K562 (cell line): ENCODE results near the gene SLC2A8. TPM values are rescaled to one million over a fixed set of nuclear protein-coding genes. Genes with fewer than 3 reads are reported as not detected.

Experiments used
- ATAC-seq: fragments of 200-7000 bp; cut with Tn5 transposase; 3 replicates; pipeline ENCODE4 v1.9.1; 2020; ENCODE audit warnings: moderate library complexity
- BruUV-seq: library from RNA; stranded (reverse); fragments of 400-500 nt; replicated peaks from 2 replicates; lab custom pipeline; 2021; lab: Mats Ljungman, UMichigan
- CTCF ChIA-PET: fragments of 300-600 bp; formaldehyde crosslinking; extraction: SDS; loops from one replicate; lab custom pipeline; 2021; ENCODE audit warnings: low intra/inter-chr PET ratio; lab: Yijun Ruan, JAX
- POLR2A ChIA-PET: fragments of 300-600, 350-650 bp; sonication (Branson Sonifier 250); formaldehyde crosslinking; extraction: SDS; loops from one replicate; lab custom pipeline; 2021; ENCODE audit warnings: antibody characterized with exemption, inconsistent platforms; lab: Yijun Ruan, JAX
- DNase-seq, 4 experiments: peaks; one replicate each; pipeline versions ENCODE4 v3.0.0 to v3.0.0-alpha.2; 2011 to 2018; ENCODE audit warnings: low spot score in 3 of 4, mixed read lengths in 3 of 4; ENCODE audit errors: extremely low read depth in 1 of 4
- FAIRE-seq: peaks from 2 replicates; lab custom pipeline; 2011; peaks lifted over from hg19 to GRCh38; lab: Jason Lieb, UNC
- H2AFZ ChIP-seq: 2 replicates; pipeline ENCODE4 v1.6.0; 2011; ENCODE audit warnings: low read depth, low read length, control low read depth, inconsistent platforms
- H3K27ac ChIP-seq: fragments of 200-600 bp; 3 replicates; pipeline ENCODE4 v1.8.0; 2011; ENCODE audit warnings: low read depth, mild to moderate bottlenecking, control low read depth, inconsistent platforms, low read length, moderate library complexity, mixed read lengths; ENCODE audit errors: extremely low read depth
- H3K27me3 ChIP-seq, 2 experiments: fragments of 300-600 bp in 1 of 2; 2 replicates in 1 of 2; 3 replicates in 1 of 2; pipeline versions ENCODE4 v1.6.0 to v1.8.0; 2011; ENCODE audit warnings: inconsistent platforms in 2 of 2, low read length in 2 of 2, mild to moderate bottlenecking in 1 of 2, mixed read lengths in 1 of 2, moderate library complexity in 1 of 2; ENCODE audit not compliant: control insufficient read depth in 2 of 2, insufficient read depth in 2 of 2
- H3K36me3 ChIP-seq: fragments of 300-600 bp; 3 replicates; pipeline ENCODE4 v1.8.0; 2011; ENCODE audit warnings: mild to moderate bottlenecking, low read length, inconsistent platforms; ENCODE audit not compliant: control insufficient read depth, insufficient read depth
- H3K4me1 ChIP-seq, 2 experiments: fragments of 200-600 bp in 1 of 2; replicated peaks in 1 of 2; 2 replicates in 1 of 2; 3 replicates in 1 of 2; pipeline versions ENCODE4 v1.5.1 to v1.8.0; 2011; ENCODE audit warnings: inconsistent platforms in 2 of 2, low read length in 2 of 2, mild to moderate bottlenecking in 1 of 2, mixed read lengths in 1 of 2, moderate library complexity in 1 of 2; ENCODE audit not compliant: control insufficient read depth in 2 of 2, insufficient read depth in 2 of 2
- H3K4me2 ChIP-seq: 2 replicates; pipeline ENCODE4 v1.6.1; 2011; ENCODE audit warnings: low read length, control low read depth, inconsistent platforms, mixed read lengths; ENCODE audit not compliant: insufficient read depth
- H3K4me3 ChIP-seq: fragments of 200-600 bp; sonication (generic), shearing (Covaris generic); 2 replicates; pipeline ENCODE4 v1.5.1; 2016; ENCODE audit warnings: control low read depth, inconsistent platforms
- H3K79me2 ChIP-seq: fragments of 200-600 bp; 3 replicates; pipeline ENCODE4 v1.8.0; 2011; ENCODE audit warnings: low read length, inconsistent platforms; ENCODE audit not compliant: control insufficient read depth, insufficient read depth
- H3K9ac ChIP-seq, 2 experiments: 2 replicates each; pipeline versions ENCODE4 v1.6.0 to v1.6.1; 2011; ENCODE audit warnings: low read depth in 2 of 2, low read length in 2 of 2, control low read depth in 1 of 2, inconsistent platforms in 1 of 2, mild to moderate bottlenecking in 1 of 2, mixed read lengths in 1 of 2; ENCODE audit not compliant: insufficient read depth in 1 of 2
- H3K9me1 ChIP-seq: one replicate; pipeline ENCODE4 v1.6.0; 2011; ENCODE audit warnings: inconsistent platforms, mild to moderate bottlenecking, low read length, moderate library complexity; ENCODE audit not compliant: control insufficient read depth, insufficient read depth
- H3K9me3 ChIP-seq: replicated peaks from 2 replicates; pipeline ENCODE4 v1.5.1; 2011; ENCODE audit warnings: low read depth, low read length, inconsistent platforms; ENCODE audit not compliant: control insufficient read depth, insufficient read depth
- H4K20me1 ChIP-seq: replicated peaks from 2 replicates; pipeline ENCODE4 v1.6.1; 2011; ENCODE audit warnings: low read length, inconsistent platforms, mixed read lengths; ENCODE audit not compliant: control insufficient read depth, insufficient read depth
- BCOR ChIP-seq: fragments of 450-650 bp; IDR thresholded peaks from 2 replicates; pipeline ENCODE4 v1.6.1; 2016
- CHD1 ChIP-seq: fragments of 200-600 bp; sonication (generic); IDR thresholded peaks from one replicate; pipeline ENCODE4 v1.6.1; 2012; ENCODE audit warnings: mild to moderate bottlenecking, moderate library complexity, low read length, inconsistent platforms
- ESRRA ChIP-seq: fragments of 450-650 bp; IDR thresholded peaks from 2 replicates; pipeline ENCODE4 v1.6.1; 2014; ENCODE audit warnings: low read depth, mild to moderate bottlenecking, moderate library complexity, borderline replicate concordance
- ETV1 ChIP-seq: fragments of 450-650 bp; conservative IDR thresholded peaks from 2 replicates; pipeline ENCODE4 v1.6.1; 2016; ENCODE audit warnings: missing genetic modification characterization, control low read depth, low read depth, missing compliant biosample characterization
- GATAD2A ChIP-seq: fragments of 450-650 bp; IDR thresholded peaks from 2 replicates; pipeline ENCODE4 v1.6.1; 2017
- HCFC1 ChIP-seq: IDR thresholded peaks from 2 replicates; pipeline ENCODE4 v1.6.1; 2012; ENCODE audit warnings: low read depth, low read length, improper control_type of control experiment
- KDM1A ChIP-seq, 2 experiments: fragments of 450-650 bp; IDR thresholded peaks; 2 replicates each; pipeline ENCODE4 v1.6.1; 2016; ENCODE audit warnings: mild to moderate bottlenecking in 2 of 2
- KLF16 ChIP-seq: IDR thresholded peaks from 2 replicates; pipeline ENCODE4 v1.6.1; 2016; ENCODE audit warnings: antibody characterized with exemption
- MEF2A ChIP-seq: IDR thresholded peaks from 2 replicates; pipeline ENCODE4 v1.6.1; 2011; ENCODE audit warnings: low read depth, mild to moderate bottlenecking, low read length, moderate library complexity; ENCODE audit not compliant: control insufficient read depth
- RBM25 ChIP-seq: fragments of 200-400 bp; formaldehyde crosslinking; IDR thresholded peaks from 2 replicates; pipeline ENCODE4 v1.6.1; 2018; ENCODE audit warnings: low read length, low read depth, moderate library complexity; ENCODE audit not compliant: severe bottlenecking
- WGBS: fragments of 100-300 bp; shearing (Covaris generic); methylation state at CpG from one replicate; pipeline ENCODE4 v1.1.6; 2016; ENCODE audit warnings: low coverage, mixed read lengths; ENCODE audit not compliant: insufficient coverage; ENCODE audit errors: missing lambda C conversion rate; 5-methylcytosine and 5-hydroxymethylcytosine counted together
- in situ Hi-C: fragments of 300-500 bp; cut with MboI; formaldehyde crosslinking; loops from 4 replicates; pipeline ENCODE4 v1.15.0; 2018; ENCODE audit warnings: inconsistent platforms, mixed read lengths
- intact Hi-C: fragments of 100-400 bp; cut with micrococcal nuclease; formaldehyde crosslinking; loops from 2 replicates; pipeline ENCODE4 v1.14.2; 2022
- polyA plus RNA-seq, 8 experiments: library from polyadenylated mRNA; depleted of rRNA in 4 of 8; stranded (reverse) in 5 of 8; unstranded in 3 of 8; fragments of >200 nt; fragmentation: Nextera tagmentation in 2 of 8; fragmentation: Illumina TruSeq in 1 of 8; extraction: Ambion mirVana in 2 of 8; extraction: Trizol in 1 of 8; gene quantifications; 2 replicates each; pipeline versions ENCODE4 v1.2.1 to v1.2.3, GENCODE V29; 2011 to 2014; ENCODE audit warnings: inconsistent platforms in 1 of 8, missing spikeins in 1 of 8
- total RNA-seq, 7 experiments: library from RNA; depleted of rRNA in 6 of 7; stranded (reverse); fragments of >200 nt in 6 of 7; fragmentation: Illumina TruSeq in 2 of 7; extraction: Trizol in 2 of 7; gene quantifications; 2 replicates each; pipeline versions ENCODE4 v1.2.1 to v1.2.3, GENCODE V29; 2011 to 2021; ENCODE audit warnings: low replicate concordance in 1 of 7
- TF ChIP-seq, protein P1 (sequence below): fragments of 250-450 bp; sonication (Bioruptor Pico); IDR thresholded peaks from 2 replicates; pipeline ENCODE4 v1.4.0; 2020; ENCODE audit warnings: borderline replicate concordance

Gene SLC2A8
- total and polyA plus RNA-seq, 9 of the 15 experiments (the other 6 are each of a cell fraction or from before 2014, with no cell fraction given), result 0.13 to 12.9 (median 5.2) TPM

DNA sequence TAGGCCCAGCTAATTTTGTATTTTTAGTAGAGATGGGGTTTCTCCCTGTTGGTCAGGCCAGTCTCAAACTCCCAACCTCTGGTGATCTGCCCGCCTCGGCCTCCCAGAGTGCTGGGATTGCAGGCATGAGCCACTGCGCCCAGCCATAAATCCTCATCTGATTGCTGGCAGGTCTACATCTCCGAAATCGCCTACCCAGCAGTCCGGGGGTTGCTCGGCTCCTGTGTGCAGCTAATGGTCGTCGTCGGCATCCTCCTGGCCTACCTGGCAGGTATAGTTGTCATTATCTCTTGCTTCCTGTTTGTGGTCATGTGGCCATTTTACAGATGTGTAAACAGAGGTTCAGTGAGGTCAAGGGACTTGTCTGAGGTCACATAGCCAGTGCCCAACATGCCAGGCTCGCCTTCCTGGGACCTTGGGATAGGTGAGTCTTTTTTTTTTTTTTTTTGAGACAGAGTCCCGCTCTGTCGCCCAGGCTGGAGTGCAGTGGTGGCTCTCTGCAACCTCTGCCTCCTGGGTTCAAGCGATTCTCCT is 2.8 kb downstream of the SLC2A8 start:
- Histone ChIP-seq H3K36me3 (no peaks in the 10 kb centered on the region), H3K4me3 (no peak overlapping the region), H4K20me1 (peaks cover 4% of the 10 kb centered on the region; the same call in 1 of the 2 replicates), H3K9me1 (no peaks in the 10 kb centered on the region), H3K79me2 (no peaks in the 10 kb centered on the region), H3K4me2 (no peak overlapping the region)
- CTCF ChIA-PET, result no interaction called here
- intact Hi-C loops, result loop anchor here (5.0 kb wide), 1 partner anchor 183 kb away; no protein-coding TSS in a partner anchor
- 88% methylated on average over 13 of the region's 14 CpGs for WGBS
- TF ChIP-seq HCFC1 (no peak), RBM25 (peak; percentile 72), ETV1 (tag) (0 out of 2 replicates have a peak, but pooled peaks have one; percentile 35), MEF2A (no peak), GATAD2A (no peak), ESRRA (peak; percentile 77), BCOR (peak; percentile 87), CHD1 (no peak), KDM1A (IDR thresholded peaks at IDR 0.05) (0 out of 4 replicates have a peak, but pooled peaks of 1 of the 2 experiments have one; percentile 40), KLF16 (no peak)
- TF ChIP-seq, protein P1, sequence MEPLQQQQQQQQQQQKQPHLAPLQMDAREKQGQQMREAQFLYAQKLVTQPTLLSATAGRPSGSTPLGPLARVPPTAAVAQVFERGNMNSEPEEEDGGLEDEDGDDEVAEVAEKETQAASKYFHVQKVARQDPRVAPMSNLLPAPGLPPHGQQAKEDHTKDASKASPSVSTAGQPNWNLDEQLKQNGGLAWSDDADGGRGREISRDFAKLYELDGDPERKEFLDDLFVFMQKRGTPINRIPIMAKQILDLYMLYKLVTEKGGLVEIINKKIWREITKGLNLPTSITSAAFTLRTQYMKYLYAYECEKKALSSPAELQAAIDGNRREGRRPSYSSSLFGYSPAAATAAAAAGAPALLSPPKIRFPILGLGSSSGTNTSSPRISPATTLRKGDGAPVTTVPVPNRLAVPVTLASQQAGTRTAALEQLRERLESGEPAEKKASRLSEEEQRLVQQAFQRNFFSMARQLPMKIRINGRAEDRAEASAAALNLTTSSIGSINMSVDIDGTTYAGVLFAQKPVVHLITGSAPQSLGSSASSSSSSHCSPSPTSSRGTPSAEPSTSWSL (CRISPR knock-in tag), result no peak
- TF ChIP-seq, all 486 proteins: peak for 5
- ATAC-seq, result no peak
- FAIRE-seq, result no peak
- no peak overlapping the region for H3K9ac ChIP-seq
- H3K4me1 ChIP-seq, result peaks cover 17 to 41% of the 10 kb centered on the region in 2 experiments; a peak in 3 of 5 replicates
- no peak overlapping the region for H2AFZ ChIP-seq
- POLR2A ChIA-PET, result interaction anchor here (1.3 to 1.6 kb wide), 2 partner anchors 10 to 51 kb away, joined by 3 to 10 read pairs; no protein-coding TSS in a partner anchor
- no TSS peak for BruUV-seq
- in situ Hi-C loops, result no loop called here
- no peaks in the 10 kb centered on the region; a peak in 1 of 5 replicates for H3K27me3 ChIP-seq
- DNase-seq, result no peak
- H3K9me3 ChIP-seq, result no peaks in the 10 kb centered on the region
- H3K27ac ChIP-seq, result no peak overlapping the region
